NCI-H1694 treated with DMSO at 0.1 percent for 48 hours (cell line): Measurements from ENCODE around the gene VWF.

Source experiments
- DNase-seq: peaks from one replicate; lab custom pipeline; 2025; lab: John Stamatoyannopoulos, UW

VWF gene

DNA sequence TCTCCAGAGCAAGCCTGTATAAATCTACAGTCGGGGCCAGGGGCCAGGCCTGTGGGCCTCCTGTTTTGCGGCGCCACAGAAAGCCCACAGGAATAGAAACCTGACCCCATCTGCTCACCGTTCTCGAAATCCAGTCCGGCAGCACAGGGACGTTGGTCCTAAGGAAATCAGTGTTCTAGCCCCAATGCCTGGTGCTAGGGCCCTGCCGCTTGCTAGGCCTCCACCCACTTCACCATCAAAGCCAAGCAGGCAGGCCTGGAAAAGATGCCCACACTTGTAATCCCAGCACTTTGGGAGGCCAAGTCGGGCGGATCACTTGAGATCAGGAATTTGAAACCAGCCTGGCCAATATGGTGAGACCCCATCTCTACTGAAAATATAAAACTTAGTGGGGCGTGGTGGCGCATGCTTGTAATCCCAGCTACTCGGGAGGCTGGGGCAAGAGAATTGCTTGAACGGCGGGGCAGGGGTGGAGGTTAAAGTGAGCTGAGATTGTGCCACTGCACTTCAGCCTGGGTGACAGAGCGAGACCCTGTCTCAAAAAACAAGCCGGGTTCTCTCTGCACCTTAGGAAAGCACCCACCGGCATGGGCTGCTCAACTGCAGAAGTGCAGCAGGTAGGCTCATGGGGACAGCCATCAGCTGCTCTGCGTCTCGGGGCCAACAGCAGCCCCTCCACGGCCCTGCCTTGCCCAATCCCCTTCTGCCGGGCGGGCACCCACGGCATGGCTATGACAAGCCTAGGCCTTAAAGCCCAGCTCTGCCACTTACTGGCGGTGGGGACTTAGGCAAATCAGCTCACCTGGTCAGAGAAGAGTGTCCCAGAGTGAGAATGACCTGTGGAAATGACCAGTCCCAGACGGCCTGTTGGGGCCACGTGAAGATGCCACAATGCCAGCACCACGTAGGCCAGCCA, 47.4 kb downstream of the VWF start:
- DNase-seq = no peak

DNA sequence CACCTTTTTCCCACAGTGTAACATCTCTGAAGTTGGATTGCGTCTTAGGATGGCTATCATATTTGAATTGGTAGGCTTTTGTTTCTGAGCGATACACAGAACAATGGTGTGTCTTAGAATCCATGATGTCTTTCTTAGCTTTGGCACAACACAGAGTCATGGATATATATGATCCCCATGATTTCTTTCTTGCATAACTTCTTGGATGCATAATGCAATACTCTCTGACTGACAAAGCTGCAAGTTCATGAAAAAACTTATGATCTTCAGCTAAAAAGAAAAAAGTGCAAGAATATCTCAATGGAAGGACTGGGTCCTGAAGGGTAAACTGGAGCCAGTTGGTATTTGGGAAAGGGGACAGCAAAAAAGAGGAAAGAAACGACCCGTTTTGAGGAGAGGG, 48.1 kb downstream of the VWF start:
- DNase-seq = no peak

DNA sequence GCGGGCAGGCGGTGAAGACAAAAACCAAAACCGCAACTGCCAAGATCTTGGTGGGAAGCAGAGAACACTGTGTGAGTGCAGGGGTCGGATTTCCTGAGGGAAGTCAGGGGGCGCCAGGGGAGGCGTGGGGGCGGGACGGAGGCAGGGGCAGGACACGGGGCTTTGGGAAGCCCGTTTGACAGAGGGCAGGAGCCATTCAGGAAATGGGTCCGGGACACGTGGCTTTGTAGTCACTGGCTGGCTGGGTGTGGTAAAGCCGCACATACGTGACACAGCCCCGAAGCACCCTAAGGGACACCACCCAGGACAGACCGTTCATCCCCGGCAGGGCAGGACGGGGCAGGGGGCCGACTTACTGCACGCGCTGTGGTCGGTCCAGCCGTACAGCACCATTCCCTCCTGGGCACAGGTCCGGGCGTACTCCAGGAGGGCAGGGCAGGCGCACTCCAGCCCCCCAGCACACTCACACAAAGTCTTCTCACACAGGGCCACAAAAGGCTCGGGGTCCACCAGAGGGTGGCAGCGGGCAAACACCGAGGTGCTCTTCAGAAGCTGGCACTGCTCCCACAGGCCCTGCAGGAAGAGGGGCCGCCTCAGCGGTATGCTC, 49.4 kb downstream of the VWF start:
- no peak for DNase-seq

DNA sequence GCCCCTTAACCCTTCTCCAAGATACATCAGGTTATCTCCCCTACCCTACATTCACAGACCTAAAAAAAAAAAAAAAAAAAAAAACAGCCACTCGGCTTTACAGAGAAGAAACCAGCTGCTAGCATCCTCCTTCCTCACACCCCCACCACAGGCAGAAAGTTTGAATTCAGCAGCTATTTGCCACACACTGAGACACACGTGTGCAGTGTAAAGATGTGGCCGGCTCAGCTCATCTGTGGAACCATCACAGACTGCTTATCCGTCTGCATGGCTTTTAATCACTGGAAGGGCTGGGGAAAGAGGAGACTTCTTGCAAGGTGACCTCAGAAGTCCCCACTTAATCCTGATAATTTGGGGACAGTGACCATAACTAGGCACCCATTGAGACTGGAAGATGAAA, 50.0 kb downstream of the VWF start:
- no peak for DNase-seq

DNA sequence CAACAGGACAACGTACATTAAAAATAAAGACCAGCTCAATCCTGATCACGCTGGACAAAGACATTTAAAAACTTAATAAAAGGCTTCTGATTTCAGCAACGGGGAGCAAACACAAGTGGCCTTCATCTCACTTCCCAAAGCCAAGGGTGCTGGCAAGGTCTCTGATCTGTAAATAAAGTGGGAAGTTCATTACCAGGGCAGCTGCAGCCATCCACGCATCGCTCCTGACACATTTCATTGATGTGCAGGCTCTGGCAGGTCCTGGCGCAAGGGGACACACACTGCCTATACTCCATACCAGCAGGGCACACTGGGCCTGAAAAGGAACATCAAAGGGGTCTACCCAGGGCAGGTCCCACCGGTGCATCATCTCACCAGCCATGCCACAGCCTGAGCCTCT, 51.0 kb downstream of the VWF start:
- DNase-seq = no peak

DNA sequence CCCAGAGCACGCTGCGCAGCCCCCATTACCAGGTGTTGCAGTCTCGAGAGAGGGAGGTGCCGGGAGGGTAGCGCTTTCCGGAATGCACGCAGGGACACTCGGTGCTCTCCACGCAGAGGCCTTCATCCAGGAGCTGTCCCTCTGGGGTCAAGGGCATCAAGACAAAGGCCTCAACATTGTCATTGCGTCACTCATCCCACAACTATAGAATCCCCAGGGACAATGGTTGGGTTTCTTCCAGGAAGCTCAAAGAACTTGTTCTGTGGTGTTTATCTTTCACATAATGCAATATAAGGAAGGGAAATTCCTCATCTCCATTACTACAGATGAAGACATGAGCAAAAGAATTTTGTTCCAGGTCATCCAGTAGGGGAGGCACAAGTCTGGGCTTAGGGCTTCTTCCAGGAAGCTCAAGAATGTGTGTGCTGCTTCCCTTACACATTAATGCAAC, 52.1 kb downstream of the VWF start:
- DNase-seq = no peak

DNA sequence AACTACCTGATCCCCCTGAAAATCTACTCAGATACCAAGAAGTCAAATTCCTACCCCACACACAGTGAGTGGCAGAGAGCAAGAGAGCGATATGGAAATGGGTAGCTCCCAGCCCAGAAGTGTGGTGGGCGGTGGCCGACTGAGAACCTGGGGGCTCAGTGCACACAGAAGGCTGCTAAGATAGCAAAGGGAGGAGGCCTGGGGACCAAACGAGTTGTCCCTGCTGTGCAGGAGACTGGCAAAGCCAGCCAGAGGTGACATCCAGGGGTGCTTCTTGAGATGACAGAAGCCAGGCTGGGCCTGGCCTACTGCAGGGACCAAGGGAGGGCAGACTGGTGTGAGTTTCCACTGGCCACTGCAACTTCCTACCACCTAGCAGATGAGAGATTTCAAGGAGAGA, 52.9 kb downstream of the VWF start:
- no peak for DNase-seq

DNA sequence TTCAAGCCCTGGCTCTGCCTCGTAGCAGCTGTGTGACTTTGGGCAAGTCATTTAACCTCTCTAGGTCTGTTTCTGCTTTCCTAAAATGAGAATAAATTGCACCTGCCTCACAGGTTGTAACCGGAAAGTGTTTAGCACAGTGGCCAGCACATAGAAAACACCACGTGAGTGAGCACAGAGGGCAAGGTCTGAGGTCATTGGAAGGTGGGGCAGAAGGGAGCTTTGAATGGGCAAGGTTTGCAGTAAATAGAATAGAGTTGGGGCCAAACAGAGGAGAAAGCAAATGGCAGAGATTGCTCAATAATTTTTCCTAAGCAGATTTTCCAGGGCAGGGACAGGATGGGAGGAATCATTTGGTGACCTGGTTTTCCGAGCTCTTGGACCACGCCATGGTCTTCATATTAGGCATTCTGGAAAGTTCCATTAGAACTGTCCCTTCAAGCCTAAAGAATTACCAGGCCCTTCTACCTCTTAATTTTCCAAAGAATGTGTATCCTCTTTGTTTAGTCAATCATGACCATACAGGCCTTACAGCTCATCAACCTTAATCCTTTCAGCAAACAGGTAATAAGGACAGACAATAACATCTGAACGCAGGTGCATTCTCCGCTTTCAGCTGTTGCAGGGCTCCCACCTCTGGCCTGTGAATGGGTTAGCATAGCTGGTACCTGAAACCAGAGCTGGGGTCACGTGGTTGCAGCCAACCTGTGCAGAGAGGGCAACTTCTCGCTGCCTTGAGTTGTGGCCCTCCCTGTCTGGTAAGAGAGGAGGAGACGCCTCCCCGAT, 53.8 kb downstream of the VWF start:
- DNase-seq = no peak

DNA sequence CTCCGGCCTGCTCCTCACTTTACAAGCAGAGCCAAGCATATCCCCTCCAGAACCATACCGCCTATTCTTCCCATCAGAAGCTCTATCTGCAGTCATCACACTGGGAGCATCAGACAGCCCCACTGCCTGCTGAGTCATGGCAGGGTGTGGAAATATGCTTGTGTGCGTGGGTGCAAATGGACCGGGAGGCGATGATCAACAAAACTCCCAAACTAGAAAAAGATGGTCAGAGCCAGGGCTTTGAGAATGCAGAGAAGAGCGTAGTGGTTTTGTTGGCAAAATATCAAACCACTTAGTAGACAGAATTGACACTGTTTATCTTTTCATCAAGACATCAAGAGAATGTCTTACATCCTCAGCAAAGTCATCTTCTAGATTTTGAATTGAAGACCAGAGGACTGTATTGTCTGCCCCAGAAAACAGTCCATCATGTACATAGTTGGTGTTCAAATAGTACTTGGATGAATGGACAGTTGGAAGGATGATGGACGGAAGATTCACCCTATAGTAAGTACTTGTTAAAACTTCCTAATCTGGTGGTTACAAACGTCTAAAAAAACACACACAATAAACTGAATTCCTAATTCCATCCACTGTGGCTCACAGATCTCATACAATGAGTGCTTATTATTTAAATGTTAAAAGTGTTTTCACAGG, 54.9 kb downstream of the VWF start:
- no peak for DNase-seq

DNA sequence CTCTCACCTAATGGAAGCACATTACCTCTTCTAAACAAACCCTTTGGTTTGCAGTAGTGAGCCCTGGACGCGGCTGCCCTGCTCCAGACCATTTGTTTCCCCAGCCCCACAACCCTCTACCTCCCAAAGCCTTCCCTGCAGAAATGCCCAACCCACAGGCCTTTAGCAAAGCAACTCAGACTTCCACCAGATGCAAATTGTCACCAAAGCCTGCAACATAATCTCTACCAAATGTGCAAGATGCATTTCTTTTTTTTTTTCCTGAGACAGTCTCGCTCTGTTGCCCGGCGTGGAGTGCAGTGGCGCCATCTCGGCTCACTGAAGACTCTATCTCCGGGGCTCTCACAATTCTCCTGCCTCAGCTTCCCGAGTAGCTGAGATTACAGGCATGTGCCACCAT, 56.2 kb downstream of the VWF start:
- DNase-seq = no peak

DNA sequence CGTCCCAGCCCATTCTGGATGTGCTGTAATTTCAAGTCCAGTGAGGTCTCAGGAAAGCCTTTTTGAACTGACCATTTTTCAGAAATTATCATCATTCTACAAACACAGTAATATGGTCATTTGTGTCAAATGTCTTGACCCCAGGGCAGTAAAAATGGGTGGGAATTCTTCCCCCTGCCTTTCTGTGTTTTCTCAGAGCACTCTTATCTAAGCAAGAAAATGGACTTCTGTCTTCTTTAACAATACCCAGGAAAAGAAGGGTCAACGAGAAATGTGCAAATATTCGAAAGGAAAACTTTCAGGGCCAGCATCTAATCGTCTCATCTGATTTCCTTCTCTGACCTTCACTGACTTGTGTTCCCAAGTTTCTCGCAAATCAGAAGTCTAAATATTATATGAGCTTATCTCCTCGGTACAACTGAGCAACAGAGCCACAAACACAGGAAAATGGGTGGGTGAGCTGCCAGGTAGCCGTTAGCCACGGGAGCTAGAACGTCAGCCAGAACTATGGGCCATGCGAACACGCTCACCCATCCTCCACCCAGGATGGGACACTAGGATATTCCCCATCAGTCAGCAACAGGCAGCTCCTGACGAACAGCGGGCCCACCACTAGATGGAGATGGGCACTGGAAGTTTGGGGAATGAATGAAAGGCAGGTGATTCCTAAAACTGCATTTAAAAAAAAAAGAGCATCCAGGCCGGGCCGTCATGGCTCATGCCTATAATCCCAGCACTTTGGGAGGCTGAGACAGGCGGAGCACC, 57.1 kb downstream of the VWF start:
- DNase-seq = peak; percentile 35

DNA sequence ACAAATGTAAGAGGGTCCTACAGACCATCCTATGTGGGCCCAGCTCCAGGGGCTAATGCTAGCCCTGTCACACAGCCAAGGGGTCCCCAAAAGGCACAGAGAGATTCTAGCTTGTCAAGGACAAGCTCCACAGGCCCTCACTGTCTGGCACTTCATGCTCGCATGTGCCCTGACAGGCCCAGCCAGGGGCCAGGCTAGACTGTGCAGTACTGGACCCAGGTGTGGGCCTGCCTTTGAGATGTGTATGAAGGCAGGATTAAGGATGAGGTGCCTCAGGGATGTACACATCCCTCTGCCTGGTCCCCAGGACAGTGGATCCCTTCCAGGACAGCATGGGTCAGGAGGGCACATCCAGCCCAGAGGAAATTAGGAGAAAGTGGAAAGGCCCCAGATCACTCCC, 57.8 kb downstream of the VWF start:
- no peak for DNase-seq

DNA sequence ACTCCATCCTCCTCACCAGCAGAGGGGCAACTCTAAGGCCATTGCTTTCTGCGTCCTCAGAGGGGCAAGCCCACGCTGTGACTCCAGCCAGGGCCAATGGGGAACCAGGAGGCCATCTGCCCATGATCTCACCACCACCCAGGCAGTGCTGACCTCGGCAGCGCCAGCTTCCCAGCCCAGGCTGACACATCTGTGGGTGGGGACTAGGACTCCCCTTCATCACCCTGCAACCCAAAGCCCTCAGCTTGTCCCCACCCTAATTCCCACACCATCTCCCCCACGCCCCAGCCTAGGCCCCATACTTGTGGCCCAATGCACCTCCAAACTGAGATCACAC, 58.6 kb downstream of the VWF start:
- no peak for DNase-seq

DNA sequence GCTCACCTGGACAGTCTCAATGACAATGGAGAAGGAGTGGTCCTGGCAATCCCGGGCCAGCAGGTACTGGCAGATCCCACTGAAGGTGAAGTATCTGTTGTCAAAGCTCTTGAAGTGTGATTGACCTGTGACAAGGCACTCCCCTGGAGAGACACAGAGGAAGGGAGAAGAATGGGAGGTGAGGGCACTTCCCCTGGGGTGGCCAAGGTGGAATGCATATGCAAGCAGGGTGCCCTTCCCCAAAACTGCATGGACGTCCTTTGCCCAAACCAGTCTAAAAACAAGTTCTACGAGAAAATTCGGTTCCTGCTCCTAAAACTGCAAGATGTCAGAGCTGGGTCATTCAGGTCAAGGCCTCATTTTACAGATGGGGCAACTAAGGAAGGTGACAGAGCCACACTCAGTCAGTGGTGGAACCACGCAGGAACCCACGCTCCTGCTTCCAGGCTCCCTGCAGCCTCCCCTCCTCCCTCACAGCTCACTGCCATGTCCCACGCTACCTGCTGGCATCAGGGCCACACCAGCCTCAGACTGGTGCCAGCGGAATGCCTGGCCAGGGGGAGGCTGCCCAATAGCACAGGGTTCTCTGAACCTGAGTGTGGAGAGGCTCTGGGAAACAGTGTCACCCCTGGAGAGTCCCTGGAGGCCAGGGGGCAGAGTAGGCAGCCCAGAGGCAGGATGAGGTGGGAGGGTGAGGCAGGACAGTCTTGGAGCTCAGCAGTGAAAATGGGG, 59.2 kb downstream of the VWF start:
- DNase-seq = no peak

DNA sequence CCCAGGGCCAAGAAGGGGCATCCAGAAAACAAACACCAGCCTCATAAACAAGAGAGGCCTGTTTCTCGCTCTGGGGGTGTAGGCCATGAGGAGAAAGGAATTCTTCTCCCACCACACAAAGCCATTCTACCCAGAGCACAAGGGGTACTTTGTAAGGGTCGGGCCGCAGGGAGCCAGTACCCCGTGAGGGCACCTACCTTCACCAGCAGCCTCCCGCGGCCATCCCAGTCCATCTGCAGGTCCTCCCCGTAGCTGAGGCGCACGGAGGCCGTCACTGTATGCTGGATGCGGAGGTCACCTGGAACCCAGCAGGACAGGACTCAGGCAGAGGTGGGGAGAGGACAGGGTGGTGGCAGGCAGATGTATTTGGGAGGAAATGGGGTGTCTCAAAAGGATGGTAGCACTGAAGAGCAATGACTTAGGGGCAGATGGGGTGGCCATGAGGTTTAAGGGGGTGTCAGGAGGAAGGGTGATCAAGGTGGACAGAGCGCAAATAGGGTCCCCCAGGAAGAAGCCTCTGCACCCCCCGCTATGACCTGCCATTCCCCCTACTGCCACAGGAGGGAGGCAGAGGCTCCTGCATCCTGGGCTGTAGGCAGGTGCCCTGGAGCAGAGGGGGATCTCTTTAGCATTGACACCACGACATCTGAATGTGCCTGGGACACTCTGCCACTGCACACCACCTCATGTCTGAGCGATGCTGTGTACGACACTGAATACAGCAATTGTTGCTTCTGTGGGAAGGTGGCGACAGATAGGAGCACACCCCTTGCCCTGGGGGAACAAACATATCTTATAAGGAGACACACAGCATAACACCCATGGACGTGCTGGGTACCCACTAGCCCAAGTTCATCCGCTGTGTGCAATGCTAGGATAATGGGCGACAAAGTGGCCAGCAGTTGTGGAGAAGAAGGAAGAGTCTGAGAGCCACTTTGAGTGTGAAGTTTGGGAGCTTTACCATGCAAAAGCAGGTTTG, 61.4 kb downstream of the VWF start:
- DNase-seq = peak; percentile 38

DNA sequence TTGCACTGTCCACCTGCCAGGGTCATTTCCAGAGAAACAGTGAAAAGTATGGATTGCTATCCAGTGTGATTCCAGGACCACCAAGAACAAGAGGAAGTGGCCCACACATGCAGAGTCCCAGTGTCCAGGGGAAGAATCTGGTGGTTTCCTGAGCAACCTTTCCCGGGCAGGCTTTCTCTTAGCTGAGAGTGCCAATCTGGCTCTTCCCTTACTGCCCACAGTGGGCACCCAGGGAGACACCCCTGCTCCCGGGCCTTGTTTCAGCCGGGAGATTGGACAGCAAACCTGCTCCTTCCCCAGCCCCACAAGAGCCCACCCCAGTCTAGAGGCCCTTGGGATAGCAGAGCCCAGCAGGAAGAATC, 62.1 kb downstream of the VWF start:
- DNase-seq = no peak

DNA sequence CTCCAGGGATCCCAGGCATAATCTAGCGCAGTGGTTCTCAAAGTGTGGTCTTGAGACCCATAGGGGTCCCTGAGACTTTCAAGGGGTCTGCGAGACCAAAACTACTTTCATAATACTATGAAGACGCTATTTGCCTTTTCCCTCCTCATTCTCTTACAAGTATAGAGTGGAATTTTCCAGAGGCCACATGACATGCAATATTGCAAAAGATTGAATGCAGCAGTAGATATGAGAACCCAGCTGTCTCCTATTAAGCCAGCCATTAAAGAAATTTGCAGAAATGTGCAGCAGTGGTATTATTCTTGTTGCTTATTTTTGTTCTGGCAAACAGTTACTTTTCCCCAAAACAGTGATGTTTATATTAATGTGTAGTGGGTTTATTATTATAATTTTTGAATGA, 62.8 kb downstream of the VWF start:
- no peak for DNase-seq

DNA sequence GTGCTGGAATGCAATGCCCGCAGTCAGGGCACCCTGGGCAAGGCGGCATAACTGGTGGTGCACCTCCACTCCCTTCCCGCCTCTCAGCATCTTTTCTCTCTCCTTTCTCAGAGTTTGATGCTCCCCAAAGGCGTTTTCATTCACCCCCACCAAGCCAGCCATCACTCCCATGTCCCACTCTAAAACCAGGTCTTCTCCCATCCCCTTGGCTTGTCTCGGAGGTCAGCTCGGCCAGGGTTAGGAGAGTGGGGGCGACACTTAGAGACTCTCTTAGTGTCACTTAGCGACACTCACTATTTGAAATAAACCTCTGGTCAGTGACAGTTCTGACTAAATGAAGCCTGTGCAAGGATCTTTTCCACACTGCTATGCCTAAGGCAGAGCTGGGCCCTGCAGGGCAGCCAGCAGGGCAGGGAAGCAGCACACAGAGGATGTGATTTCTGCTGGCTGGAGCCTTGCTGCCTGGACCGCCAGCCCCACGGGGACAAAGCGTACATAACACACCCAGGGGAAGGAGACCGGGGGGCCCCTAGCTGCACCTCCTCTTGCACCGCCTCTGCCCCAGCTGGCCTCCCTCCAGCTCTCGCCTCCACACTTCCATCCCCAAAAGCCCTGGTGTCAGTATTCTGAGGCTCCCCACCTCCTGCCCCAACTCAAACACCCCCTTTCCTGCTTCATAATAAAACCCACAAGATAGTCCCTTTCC, 64.5 kb downstream of the VWF start:
- DNase-seq = no peak

DNA sequence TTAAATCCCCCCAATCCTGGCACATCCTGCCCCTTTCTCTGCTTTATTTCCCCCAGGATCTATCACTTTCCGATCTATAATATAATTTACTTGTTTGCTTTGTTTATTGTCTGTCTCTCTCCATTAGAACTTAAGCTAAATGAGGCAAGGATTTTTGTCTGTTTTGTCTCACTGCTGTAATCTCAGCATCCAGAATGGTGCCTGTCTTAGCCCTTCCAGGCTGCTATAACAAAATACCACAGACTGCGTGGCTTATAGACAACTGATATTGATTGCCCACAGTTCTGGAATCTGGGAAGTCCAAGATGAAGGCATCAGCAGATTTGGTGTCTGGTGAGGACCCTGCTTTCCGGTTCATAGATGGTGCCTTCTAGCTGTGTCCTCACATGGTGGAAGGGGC, 65.2 kb downstream of the VWF start:
- DNase-seq = no peak
